HEK293 (cell line): Measurements from ENCODE around the gene OR10A7.

Experiments
- CTCF ChIA-PET: fragments of 350-600 bp; formaldehyde crosslinking; extraction: SDS; loops from one replicate; lab custom pipeline; 2021; ENCODE audit warnings: antibody characterized with exemption; lab: Yijun Ruan, JAX
- POLR2A ChIA-PET: fragments of 300-600 bp; formaldehyde crosslinking; extraction: SDS; loops from one replicate; lab custom pipeline; 2020; ENCODE audit warnings: antibody characterized with exemption, inconsistent platforms; lab: Yijun Ruan, JAX
- H3K27ac ChIP-seq: fragments of 200-500 bp; sonication (Bioruptor generic); 2 replicates; pipeline ENCODE4 v1.5.1; 2014; ENCODE audit warnings: low read depth, low read length, control low read depth, inconsistent platforms; ENCODE audit errors: extremely low read depth
- H3K36me3 ChIP-seq, 2 experiments: fragments of 200-500 bp in 1 of 2; sonication (Bioruptor generic) in 1 of 2; 1 replicate in 1 of 2; 2 replicates in 1 of 2; pipeline ENCODE4 v1.5.1; 2014 to 2017; ENCODE audit warnings: inconsistent platforms in 2 of 2, low read length in 2 of 2; ENCODE audit not compliant: control insufficient read depth in 2 of 2, insufficient read depth in 1 of 2
- H3K4me1 ChIP-seq: fragments of 200-500 bp; sonication (Bioruptor generic); 2 replicates; pipeline ENCODE4 v1.5.1; 2014; ENCODE audit warnings: mild to moderate bottlenecking, low read length, inconsistent platforms; ENCODE audit not compliant: control insufficient read depth, insufficient read depth
- H3K4me3 ChIP-seq: 2 replicates; pipeline ENCODE4 v1.5.1; 2011; ENCODE audit warnings: low read depth, mild to moderate bottlenecking, control low read depth, low read length, moderate library complexity
- H3K9me3 ChIP-seq: fragments of 200-500 bp; sonication (Bioruptor generic); 2 replicates; pipeline ENCODE4 v1.5.1; 2014; ENCODE audit warnings: low read depth, low read length, inconsistent platforms; ENCODE audit not compliant: control insufficient read depth, insufficient read depth
- AEBP2 ChIP-seq: fragments of 450-650 bp; formaldehyde crosslinking; IDR thresholded peaks from 2 replicates; pipeline ENCODE4 v1.5.1; 2016; ENCODE audit warnings: missing biosample characterization, missing genetic modification characterization, borderline replicate concordance
- BCL11A ChIP-seq: fragments of 450-650 bp; formaldehyde crosslinking; IDR thresholded peaks from 2 replicates; pipeline ENCODE4 v1.5.1; 2016; ENCODE audit warnings: low read depth, missing biosample characterization, missing genetic modification characterization
- CTCF ChIP-seq: fragments of 450-650 bp; formaldehyde crosslinking; IDR thresholded peaks from 2 replicates; pipeline ENCODE4 v1.5.1; 2016; ENCODE audit warnings: missing biosample characterization, missing genetic modification characterization
- KLF16 ChIP-seq: fragments of 450-650 bp; formaldehyde crosslinking; IDR thresholded peaks from 2 replicates; pipeline ENCODE4 v1.5.1; 2017; ENCODE audit warnings: missing biosample characterization, missing genetic modification characterization
- PRDM10 ChIP-seq: fragments of 450-650 bp; formaldehyde crosslinking; IDR thresholded peaks from 2 replicates; pipeline ENCODE4 v1.5.1; 2016; ENCODE audit warnings: missing biosample characterization, missing genetic modification characterization
- ZFP69B ChIP-seq: fragments of 450-650 bp; formaldehyde crosslinking; IDR thresholded peaks from 2 replicates; pipeline ENCODE4 v1.5.1; 2016; ENCODE audit warnings: missing biosample characterization, missing genetic modification characterization
- ZNF112 ChIP-seq: fragments of 450-650 bp; formaldehyde crosslinking; IDR thresholded peaks from 2 replicates; pipeline ENCODE4 v1.5.0; 2017; ENCODE audit warnings: missing biosample characterization, missing genetic modification characterization
- ZNF121 ChIP-seq: fragments of 450-650 bp; formaldehyde crosslinking; IDR thresholded peaks from 2 replicates; pipeline ENCODE4 v1.5.1; 2016; ENCODE audit warnings: missing biosample characterization, missing genetic modification characterization
- ZNF324 ChIP-seq: fragments of 450-650 bp; formaldehyde crosslinking; IDR thresholded peaks from 2 replicates; pipeline ENCODE4 v1.5.1; 2016; ENCODE audit warnings: missing biosample characterization, missing genetic modification characterization
- ZNF362 ChIP-seq: fragments of 450-650 bp; formaldehyde crosslinking; IDR thresholded peaks from 2 replicates; pipeline ENCODE4 v1.5.1; 2016; ENCODE audit warnings: missing biosample characterization, missing genetic modification characterization
- ZNF37A ChIP-seq: fragments of 450-650 bp; IDR thresholded peaks from 2 replicates; pipeline ENCODE4 v1.5.1; 2018; ENCODE audit warnings: missing biosample characterization, missing genetic modification characterization
- ZNF398 ChIP-seq: fragments of 450-650 bp; formaldehyde crosslinking; IDR thresholded peaks from 2 replicates; pipeline ENCODE4 v1.5.1; 2017; ENCODE audit warnings: missing biosample characterization, missing genetic modification characterization
- ZNF514 ChIP-seq: fragments of 450-650 bp; formaldehyde crosslinking; IDR thresholded peaks from 2 replicates; pipeline ENCODE4 v1.5.1; 2016; ENCODE audit warnings: missing biosample characterization, missing genetic modification characterization
- ZNF654 ChIP-seq: fragments of 450-650 bp; formaldehyde crosslinking; IDR thresholded peaks from 2 replicates; pipeline ENCODE4 v1.5.1; 2016; ENCODE audit warnings: low read depth, missing biosample characterization, missing genetic modification characterization
- ZNF670 ChIP-seq: fragments of 450-650 bp; formaldehyde crosslinking; IDR thresholded peaks from 2 replicates; pipeline ENCODE4 v1.5.1; 2016; ENCODE audit warnings: missing biosample characterization, missing genetic modification characterization, low read depth
- ZNF837 ChIP-seq: fragments of 450-650 bp; formaldehyde crosslinking; IDR thresholded peaks from 2 replicates; pipeline ENCODE4 v1.5.1; 2016; ENCODE audit warnings: missing biosample characterization, missing genetic modification characterization
- ZXDB ChIP-seq: fragments of 450-650 bp; formaldehyde crosslinking; IDR thresholded peaks from 2 replicates; pipeline ENCODE4 v1.5.1; 2016; ENCODE audit warnings: missing biosample characterization, missing genetic modification characterization

The OR10A7 gene

GRCh38 chr12:55173456-55173855 is 47.4 kb upstream of the OR10A7 start:
- TF ChIP-seq PRDM10 (no peak), ZNF837 (tag by site-specific recombination) (no peak), ZNF37A (no peak)
- TF ChIP-seq, all 188 proteins: peak for 0
- H3K36me3 ChIP-seq: no peaks in the 10 kb centered on the region
- CTCF ChIA-PET: no interaction called here
- POLR2A ChIA-PET: no interaction called here
- H3K4me1 ChIP-seq: no peaks in the 10 kb centered on the region
- no peaks in the 10 kb centered on the region for H3K9me3 ChIP-seq
- no peak overlapping the region for H3K4me3 ChIP-seq
- no peak overlapping the region for H3K27ac ChIP-seq

GRCh38 chr12:55188573-55188972 is 32.3 kb upstream of the OR10A7 start:
- H3K27ac ChIP-seq: no peak overlapping the region
- H3K4me1 ChIP-seq: no peaks in the 10 kb centered on the region
- H3K4me3 ChIP-seq: no peak overlapping the region
- no peaks in the 10 kb centered on the region for H3K9me3 ChIP-seq
- ChIA-PET POLR2A (no interaction called here), CTCF (interaction anchor here (0.6 to 4.0 kb wide), 7 partner anchors 8 to 468 kb away, joined by 3 to 38 read pairs (median 4); no protein-coding TSS in a partner anchor)
- no peak for TF ChIP-seq ZNF112
- TF ChIP-seq AEBP2 (tag by site-specific recombination): no peak
- no peak for TF ChIP-seq ZNF398 (tag by site-specific recombination)
- TF ChIP-seq ZFP69B (tag by site-specific recombination): no peak
- TF ChIP-seq ZNF324 (tag by site-specific recombination): no peak
- TF ChIP-seq ZNF362 (tag by site-specific recombination): no peak
- H3K36me3 ChIP-seq: no peaks in the 10 kb centered on the region

GRCh38 chr12:55188974-55189556 is 31.8 kb upstream of the OR10A7 start:
- Histone ChIP-seq H3K4me1 (no peaks in the 10 kb centered on the region), H3K4me3 (no peak overlapping the region), H3K27ac (no peak overlapping the region), H3K36me3 (no peaks in the 10 kb centered on the region)
- POLR2A ChIA-PET: no interaction called here
- TF ChIP-seq ZNF670 (tag by site-specific recombination): no peak
- TF ChIP-seq CTCF (tag by site-specific recombination): peak; percentile 37; the same call in 1 of the 2 replicates
- no peak for TF ChIP-seq ZXDB (tag by site-specific recombination)
- no peak for TF ChIP-seq BCL11A
- no peak for TF ChIP-seq ZNF514 (tag by site-specific recombination)
- TF ChIP-seq ZNF654: peak; percentile 84
- TF ChIP-seq ZNF121 (tag by site-specific recombination): no peak
- no peak for TF ChIP-seq KLF16 (tag by site-specific recombination)
- TF ChIP-seq, all 188 proteins: peak for 2
- CTCF ChIA-PET: interaction anchor here (0.6 to 4.0 kb wide), 6 partner anchors 10 to 468 kb away, joined by 3 to 38 read pairs (median 6); no protein-coding TSS in a partner anchor
- H3K9me3 ChIP-seq: no peaks in the 10 kb centered on the region
